SK-N-MC (cell line): ENCODE measurements around the gene GPR32.

ENCODE experiments used
- DNase-seq: peaks from one replicate; pipeline ENCODE4 v3.0.0-alpha.2; 2011; ENCODE audit warnings: low read depth, low spot score
- H3K27ac ChIP-seq: fragments of 200-600 bp; sonication (generic); 2 replicates; pipeline ENCODE4 v1.5.1; 2016; ENCODE audit warnings: mixed run types
- H3K36me3 ChIP-seq: fragments of 200-600 bp; sonication (generic); 2 replicates; pipeline ENCODE4 v1.6.1; 2017; ENCODE audit warnings: antibody characterized with exemption, low read length, mixed read lengths; ENCODE audit not compliant: insufficient read depth
- H3K4me3 ChIP-seq: fragments of 200-600 bp; sonication (generic); 2 replicates; pipeline ENCODE4 v1.5.1; 2016
- H3K9ac ChIP-seq: fragments of 200-600 bp; sonication (generic); 2 replicates; pipeline ENCODE4 v1.8.0; 2017; ENCODE audit warnings: mixed run types, mixed read lengths; ENCODE audit not compliant: insufficient read length
- H3K9me3 ChIP-seq: fragments of 200-600 bp; sonication (generic); 2 replicates; pipeline ENCODE4 v1.6.1; 2017; ENCODE audit warnings: low read depth, mild to moderate bottlenecking, antibody characterized with exemption, low read length, moderate library complexity, mixed read lengths
- EZH2 ChIP-seq: fragments of 200-600 bp; sonication (generic); IDR thresholded peaks from one replicate; pipeline ENCODE4 v1.6.1; 2017; ENCODE audit warnings: antibody characterized with exemption
- FOXP2 ChIP-seq: optimal IDR thresholded peaks from 2 replicates; pipeline ENCODE3; 2011; ENCODE audit warnings: mild to moderate bottlenecking, moderate library complexity; ENCODE audit not compliant: insufficient read depth; ENCODE audit errors: extremely low read length, control extremely low read depth
- POLR2AphosphoS5 ChIP-seq: IDR thresholded peaks from 2 replicates; pipeline ENCODE4 v1.6.1; 2012; ENCODE audit warnings: mild to moderate bottlenecking, low read depth, low read length, borderline replicate concordance

The GPR32 gene

GRCh38 chr19:50815439-50815838 lies 45.2 kb downstream of the GPR32 start:
- H3K9ac ChIP-seq: no peak overlapping the region
- no peak for DNase-seq
- TF ChIP-seq POLR2AphosphoS5 (no peak), FOXP2 (no peak), EZH2 (no peak)

GRCh38 chr19:50817941-50818858 lies 47.9 kb downstream of the GPR32 start:
- Histone ChIP-seq H3K4me3 (peak overlapping the region; percentile 59), H3K9me3 (no peaks in the 10 kb centered on the region), H3K36me3 (no peaks in the 10 kb centered on the region), H3K27ac (no peak overlapping the region), H3K9ac (no peak overlapping the region)
- no peak for TF ChIP-seq EZH2
- no peak for TF ChIP-seq POLR2AphosphoS5
- no peak for TF ChIP-seq FOXP2
- no peak for DNase-seq

More at GRCh38 chr19:50815439-50815838, 45.2 kb downstream of the GPR32 start:
- Histone ChIP-seq H3K27ac (no peak overlapping the region), H3K36me3 (no peaks in the 10 kb centered on the region), H3K4me3 (no peak overlapping the region), H3K9me3 (no peaks in the 10 kb centered on the region)

DNA sequence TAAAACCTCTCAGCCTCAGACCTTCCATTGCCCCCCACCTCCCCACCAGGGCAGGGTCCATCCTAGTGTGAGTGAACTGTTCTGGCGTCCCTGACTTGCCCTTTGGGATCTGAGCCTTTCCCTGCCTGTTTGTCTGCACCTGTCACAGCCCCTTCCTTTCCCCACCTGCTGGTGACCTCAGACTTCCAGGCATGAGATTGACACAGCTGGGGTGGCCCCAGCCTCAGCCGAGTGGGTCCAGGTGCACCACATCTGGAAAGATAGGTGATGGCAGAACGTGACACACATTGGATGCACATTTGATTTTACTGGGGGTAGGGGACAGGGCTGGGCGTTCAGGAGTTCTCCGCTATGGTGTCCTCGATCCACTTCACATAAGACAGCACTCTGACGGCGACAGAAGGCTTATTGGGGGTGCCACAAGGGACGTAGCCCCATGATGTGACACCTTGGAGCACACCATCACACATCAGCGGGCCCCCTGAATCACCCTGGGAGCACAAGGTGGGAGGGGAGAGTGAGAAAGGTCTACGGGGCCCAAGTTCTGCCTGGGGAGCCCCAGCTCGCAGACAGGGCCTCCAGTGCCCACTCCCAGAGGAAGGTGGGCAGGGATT lies 48.7 kb downstream of the GPR32 start:
- Histone ChIP-seq H3K9me3 (no peaks in the 10 kb centered on the region), H3K27ac (no peak overlapping the region), H3K4me3 (no peak overlapping the region), H3K36me3 (no peaks in the 10 kb centered on the region), H3K9ac (no peak overlapping the region)
- no peak for DNase-seq
- TF ChIP-seq POLR2AphosphoS5 (no peak), EZH2 (no peak), FOXP2 (no peak)

- no peak overlapping the region for H3K4me3 ChIP-seq
- no peaks in the 10 kb centered on the region for H3K9me3 ChIP-seq
- TF ChIP-seq POLR2AphosphoS5 (no peak), FOXP2 (no peak), EZH2 (no peak)
- DNase-seq: no peak
- H3K36me3 ChIP-seq: no peaks in the 10 kb centered on the region
- H3K27ac ChIP-seq: no peak overlapping the region
- no peak overlapping the region for H3K9ac ChIP-seq
Measured at GRCh38 chr19:50819636-50820035, 49.4 kb downstream of the GPR32 start.

GRCh38 chr19:50820086-50820485 lies 49.8 kb downstream of the GPR32 start:
- H3K9ac ChIP-seq: no peak overlapping the region
- H3K36me3 ChIP-seq: no peaks in the 10 kb centered on the region
- no peak for DNase-seq
- no peak overlapping the region for H3K4me3 ChIP-seq
- H3K27ac ChIP-seq: no peak overlapping the region
- no peaks in the 10 kb centered on the region for H3K9me3 ChIP-seq
- TF ChIP-seq FOXP2 (no peak), EZH2 (no peak), POLR2AphosphoS5 (no peak)

- no peaks in the 10 kb centered on the region for H3K36me3 ChIP-seq
- TF ChIP-seq EZH2: no peak
- no peak for TF ChIP-seq POLR2AphosphoS5
- TF ChIP-seq FOXP2: no peak
- no peak overlapping the region for H3K27ac ChIP-seq
- H3K9ac ChIP-seq: no peak overlapping the region
- DNase-seq: no peak
- peak overlapping the region; percentile 35; the same call in 1 of the 2 replicates for H3K4me3 ChIP-seq
- no peaks in the 10 kb centered on the region for H3K9me3 ChIP-seq
Measured at GRCh38 chr19:50820549-50821247, 50.4 kb downstream of the GPR32 start.

GRCh38 chr19:50821248-50821612 lies 51.0 kb downstream of the GPR32 start:
- Histone ChIP-seq H3K36me3 (no peaks in the 10 kb centered on the region), H3K9ac (no peak overlapping the region), H3K9me3 (no peaks in the 10 kb centered on the region), H3K4me3 (0 out of 2 replicates have a peak overlapping the region, but pooled peaks have one; percentile 24), H3K27ac (no peak overlapping the region)
- DNase-seq: no peak
- TF ChIP-seq FOXP2: no peak
- no peak for TF ChIP-seq POLR2AphosphoS5
- TF ChIP-seq EZH2: no peak
